Kidney glomerular epithelial cell (primary cell): ENCODE results near the gene UNC13D.
"Not testable (repeated sequence)": the region's sequence is repeated elsewhere in the genome, so short reads cannot be mapped to it uniquely, and the experiment has no call there.

Experiments used
- DNase-seq: peaks from one replicate; lab custom pipeline; 2025; lab: John Stamatoyannopoulos, UW

UNC13D gene

GRCh38 chr17:75799402-75799801 lies 44.8 kb downstream of the UNC13D start:
- no peak for DNase-seq

GRCh38 chr17:75795820-75796607 lies 48.2 kb downstream of the UNC13D start:
- no peak for DNase-seq

GRCh38 chr17:75793460-75793859 lies 50.7 kb downstream of the UNC13D start:
- no peak for DNase-seq

DNA sequence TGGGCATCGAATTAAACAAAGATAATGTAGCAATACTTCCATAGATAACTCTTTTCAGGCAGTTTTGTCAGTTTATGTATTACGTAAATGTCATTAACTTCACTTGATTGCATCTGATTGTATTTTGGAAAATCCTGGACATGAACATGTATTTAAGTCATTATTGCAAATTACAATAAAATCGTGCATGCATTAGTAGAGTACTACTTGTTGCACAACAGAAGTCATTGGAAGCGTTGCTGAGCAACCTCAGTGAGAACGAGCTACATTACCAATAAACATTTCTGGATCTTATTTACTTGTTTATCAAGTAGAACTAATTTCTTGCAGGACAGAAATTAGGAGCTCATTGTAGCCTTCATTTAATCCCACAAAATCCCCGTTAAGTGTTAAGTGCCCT lies 53.0 kb downstream of the UNC13D start:
- DNase-seq, result no peak

GRCh38 chr17:75785016-75785890 lies 59.0 kb downstream of the UNC13D start:
- peak; percentile 20 for DNase-seq

GRCh38 chr17:75784473-75785015 lies 59.7 kb downstream of the UNC13D start, which contains the start of gene UNK:
TSS of gene UNK (plus strand) at chr17:75784806. CDS start at chr17:75784881, 75 bp downstream.
- peak; percentile 98 for DNase-seq

GRCh38 chr17:75783803-75784472 lies 60.3 kb downstream of the UNC13D start:
- DNase-seq, result no peak

DNA sequence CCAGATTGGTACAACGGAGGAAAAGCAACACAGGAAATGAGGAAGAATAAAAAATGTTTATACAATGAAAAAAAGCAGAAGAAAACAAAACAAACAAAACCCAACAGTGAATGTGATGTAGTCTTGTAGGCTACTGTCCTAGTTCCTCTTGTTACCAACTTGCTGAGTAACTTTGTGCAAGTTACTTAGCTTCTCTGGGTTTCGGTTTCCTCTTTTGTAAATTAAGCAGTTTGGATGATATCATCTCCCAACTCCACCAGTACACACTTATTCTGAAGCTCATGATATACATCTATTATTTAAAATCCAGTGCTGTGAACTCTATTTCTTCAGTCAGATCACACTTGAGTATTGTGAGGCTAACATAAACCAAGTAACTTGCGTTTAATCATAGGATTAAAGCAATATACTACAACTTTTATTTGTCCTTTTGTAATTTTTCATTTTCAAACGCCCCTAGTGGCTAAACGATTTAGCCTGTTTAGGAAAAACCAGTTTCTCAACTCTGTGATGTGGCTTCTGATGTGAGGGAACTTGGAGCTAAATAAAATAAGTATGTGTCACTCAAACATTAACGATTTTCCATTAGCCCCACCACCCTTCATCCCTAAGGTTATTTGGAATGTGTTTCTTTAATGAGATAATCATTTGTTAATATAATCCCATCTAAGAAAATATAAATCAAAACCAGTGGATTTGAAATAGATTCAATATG lies 61.0 kb downstream of the UNC13D start:
- peak; percentile 69 for DNase-seq

- DNase-seq, result no peak
Measured at GRCh38 chr17:75779987-75780889, 64.0 kb downstream of the UNC13D start.

- peak; percentile 100 for DNase-seq
Measured at GRCh38 chr17:75779250-75779986, 64.8 kb downstream of the UNC13D start.

- DNase-seq, result no peak
Measured at GRCh38 chr17:75778861-75779249, 65.3 kb downstream of the UNC13D start.

GRCh38 chr17:75778066-75778860 lies 65.9 kb downstream of the UNC13D start:
- DNase-seq, result not testable (repeated sequence)

- DNase-seq, result no peak
Measured at GRCh38 chr17:75777296-75777922, 66.8 kb downstream of the UNC13D start.
